ENCODE measurements around the gene DAB1. TPM values are rescaled to one million over a fixed set of nuclear protein-coding genes. Genes with fewer than 3 reads are reported as not detected.
A peak's percentile ranks its signal among the peaks of the same experiment; 100 is the strongest.

The DAB1 gene
- total RNA-seq, 6 donors from 2014 or later: 0.15 to 0.20 TPM; not detected in 4

DNA sequence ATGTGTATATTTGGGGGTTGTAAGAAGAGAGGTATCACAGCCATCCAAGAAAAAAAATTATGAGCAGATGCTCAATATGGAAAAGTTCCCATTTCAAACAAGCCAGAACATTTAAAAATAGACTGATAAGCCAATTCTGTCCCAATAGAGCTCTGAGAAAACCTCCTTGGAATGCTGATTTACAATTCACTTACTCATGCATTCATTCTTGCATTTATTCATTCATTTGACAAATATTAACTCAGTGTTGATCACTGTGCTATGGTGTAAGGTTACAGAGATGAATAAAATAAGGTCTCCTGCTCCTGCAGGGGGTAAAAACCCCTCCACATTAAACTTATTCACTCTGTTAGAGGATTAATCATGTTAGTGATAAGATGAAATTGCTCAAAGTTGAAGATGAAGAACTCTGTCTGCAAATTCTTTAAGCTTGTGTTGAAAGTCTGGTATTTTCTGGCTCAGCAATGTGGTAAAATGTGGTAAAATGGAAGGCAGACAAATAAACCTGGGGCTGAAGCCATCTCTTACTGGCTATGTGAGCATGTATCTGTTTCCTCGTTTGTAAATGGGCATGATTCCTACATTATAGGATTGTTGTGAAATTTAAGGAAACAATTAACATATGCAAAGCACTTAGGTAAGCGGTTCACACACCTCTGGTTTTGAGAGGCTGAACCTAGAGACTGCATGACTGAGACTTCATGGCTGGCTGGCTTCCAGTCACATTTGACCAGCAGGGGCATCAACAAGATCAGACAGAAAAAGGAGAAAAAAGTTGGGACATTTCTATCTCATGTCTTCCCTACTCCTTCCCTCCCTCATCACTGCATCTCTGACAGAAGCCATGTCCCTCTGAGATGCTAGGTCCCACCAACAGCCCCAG, 45.0 kb upstream of the DAB1 start:
- peak in 1 of 2 donors; percentile 52 for ATAC-seq (ENCODE audit: low FRiP score in 2 of 2)
- 68 to 69% methylated on average over 2 of the region's 2 CpGs for WGBS, 2 donors

DNA sequence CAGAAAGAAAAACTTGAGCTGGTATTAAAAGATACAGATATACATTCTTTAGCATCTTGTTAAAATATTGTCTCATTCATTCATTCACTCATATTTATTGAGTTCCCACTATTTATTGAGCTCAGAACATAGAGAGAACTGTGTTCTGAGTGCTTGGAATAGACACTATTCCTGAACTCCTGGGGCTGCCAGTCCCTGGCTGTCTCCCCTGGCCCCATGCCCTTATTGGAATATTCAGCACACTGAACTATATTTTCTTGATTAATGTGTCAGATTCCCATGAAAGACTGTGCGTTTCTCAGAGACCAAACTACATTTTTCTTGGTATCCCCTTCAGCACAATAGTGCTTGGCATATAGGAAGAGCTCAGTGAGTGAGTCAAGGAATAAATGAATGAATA, 44.0 kb upstream of the DAB1 start:
- H3K9me3 ChIP-seq: no peaks in the 10 kb centered on the region
- no peak overlapping the region for H3K4me3 ChIP-seq
- no peak overlapping the region for H3K27ac ChIP-seq
- H3K27me3 ChIP-seq: no peaks in the 10 kb centered on the region
- no peaks in the 10 kb centered on the region for H3K4me1 ChIP-seq
- no peak for DNase-seq
- no peak for TF ChIP-seq POLR2AphosphoS5 (IDR thresholded peaks at IDR 0.05)
- no peak for TF ChIP-seq POLR2A (IDR thresholded peaks at IDR 0.05)
- no peak for TF ChIP-seq EP300 (IDR thresholded peaks at IDR 0.05)
- TF ChIP-seq, protein P1, sequence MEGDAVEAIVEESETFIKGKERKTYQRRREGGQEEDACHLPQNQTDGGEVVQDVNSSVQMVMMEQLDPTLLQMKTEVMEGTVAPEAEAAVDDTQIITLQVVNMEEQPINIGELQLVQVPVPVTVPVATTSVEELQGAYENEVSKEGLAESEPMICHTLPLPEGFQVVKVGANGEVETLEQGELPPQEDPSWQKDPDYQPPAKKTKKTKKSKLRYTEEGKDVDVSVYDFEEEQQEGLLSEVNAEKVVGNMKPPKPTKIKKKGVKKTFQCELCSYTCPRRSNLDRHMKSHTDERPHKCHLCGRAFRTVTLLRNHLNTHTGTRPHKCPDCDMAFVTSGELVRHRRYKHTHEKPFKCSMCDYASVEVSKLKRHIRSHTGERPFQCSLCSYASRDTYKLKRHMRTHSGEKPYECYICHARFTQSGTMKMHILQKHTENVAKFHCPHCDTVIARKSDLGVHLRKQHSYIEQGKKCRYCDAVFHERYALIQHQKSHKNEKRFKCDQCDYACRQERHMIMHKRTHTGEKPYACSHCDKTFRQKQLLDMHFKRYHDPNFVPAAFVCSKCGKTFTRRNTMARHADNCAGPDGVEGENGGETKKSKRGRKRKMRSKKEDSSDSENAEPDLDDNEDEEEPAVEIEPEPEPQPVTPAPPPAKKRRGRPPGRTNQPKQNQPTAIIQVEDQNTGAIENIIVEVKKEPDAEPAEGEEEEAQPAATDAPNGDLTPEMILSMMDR (IDR thresholded peaks at IDR 0.05): no peak
- ATAC-seq (ENCODE audit: low FRiP score in 2 of 2): no peak
- H3K36me3 ChIP-seq: no peaks in the 10 kb centered on the region
- 68 to 80% methylated on average over 1 of the region's 1 CpG for WGBS, 2 donors

More for the DNA sequence above, 45.0 kb upstream of the DAB1 start:
- Histone ChIP-seq H3K36me3 (no peaks in the 10 kb centered on the region), H3K4me1 (no peaks in the 10 kb centered on the region), H3K27me3 (no peaks in the 10 kb centered on the region), H3K9me3 (no peaks in the 10 kb centered on the region), H3K4me3 (no peak overlapping the region), H3K27ac (no peak overlapping the region)
- TF ChIP-seq, protein P1 (IDR thresholded peaks at IDR 0.05): no peak
- TF ChIP-seq POLR2A (IDR thresholded peaks at IDR 0.05) (no peak), EP300 (IDR thresholded peaks at IDR 0.05) (no peak), POLR2AphosphoS5 (IDR thresholded peaks at IDR 0.05) (no peak)
- no peak for DNase-seq

DNA sequence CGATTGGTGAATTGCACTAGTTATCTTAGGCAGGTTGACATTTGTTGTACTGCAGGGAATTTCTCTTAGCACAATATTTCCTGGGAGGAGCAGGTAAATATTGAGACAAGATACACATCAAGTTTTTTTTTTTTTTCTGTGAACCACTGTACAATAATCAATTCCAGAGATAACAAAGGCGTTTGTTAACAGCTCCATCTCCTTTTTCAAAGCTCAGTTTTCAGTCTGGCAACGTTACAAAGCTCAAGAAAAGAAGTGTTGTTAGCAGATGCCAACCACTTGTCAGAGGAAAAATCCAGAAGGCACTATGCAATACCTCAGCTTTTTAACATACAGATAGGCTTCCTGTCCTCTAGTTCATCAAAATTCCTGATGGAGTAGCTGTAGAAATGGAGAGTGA, 40.9 kb upstream of the DAB1 start:
- TF ChIP-seq, protein P1 (IDR thresholded peaks at IDR 0.05): no peak
- TF ChIP-seq POLR2AphosphoS5 (IDR thresholded peaks at IDR 0.05): no peak
- no peak for TF ChIP-seq POLR2A (IDR thresholded peaks at IDR 0.05)
- TF ChIP-seq EP300 (IDR thresholded peaks at IDR 0.05): no peak
- DNase-seq: no peak
- ATAC-seq (ENCODE audit: low FRiP score in 2 of 2): no peak
- Histone ChIP-seq H3K4me3 (no peak overlapping the region), H3K9me3 (no peaks in the 10 kb centered on the region), H3K27me3 (no peaks in the 10 kb centered on the region), H3K4me1 (no peaks in the 10 kb centered on the region), H3K27ac (no peak overlapping the region), H3K36me3 (no peaks in the 10 kb centered on the region)
- WGBS, 2 donors: 17 to 22% methylated on average over 3 of the region's 3 CpGs

DNA sequence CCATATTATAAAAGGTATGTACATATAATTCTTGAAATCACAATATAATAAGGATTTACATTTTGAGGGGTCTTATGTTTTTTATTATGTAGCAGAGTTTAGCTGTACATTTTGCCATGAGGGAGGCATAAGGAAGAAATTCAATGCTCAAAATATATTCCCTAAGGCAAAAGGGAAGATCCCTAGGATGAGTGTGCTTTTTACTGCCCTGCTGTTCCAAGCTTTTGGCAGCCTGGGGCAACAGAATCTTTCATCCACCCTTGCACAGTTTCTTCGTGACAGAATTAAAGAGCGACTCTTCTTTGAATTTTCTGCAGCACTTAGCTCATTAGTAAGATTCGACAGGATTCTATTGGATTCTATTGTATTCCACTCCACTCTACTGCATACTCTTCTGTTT, 39.5 kb upstream of the DAB1 start:
- no peak for DNase-seq
- no peak overlapping the region for H3K27ac ChIP-seq
- no peak overlapping the region for H3K4me3 ChIP-seq
- 61 to 98% methylated on average over 3 of the region's 3 CpGs for WGBS, 2 donors
- ATAC-seq (ENCODE audit: low FRiP score in 2 of 2): no peak
- TF ChIP-seq POLR2A (IDR thresholded peaks at IDR 0.05) (no peak), POLR2AphosphoS5 (IDR thresholded peaks at IDR 0.05) (no peak), EP300 (IDR thresholded peaks at IDR 0.05) (no peak)
- TF ChIP-seq, protein P1 (IDR thresholded peaks at IDR 0.05): no peak
- H3K36me3 ChIP-seq: no peaks in the 10 kb centered on the region
- H3K27me3 ChIP-seq: no peaks in the 10 kb centered on the region
- H3K4me1 ChIP-seq: no peaks in the 10 kb centered on the region
- H3K9me3 ChIP-seq: no peaks in the 10 kb centered on the region

DNA sequence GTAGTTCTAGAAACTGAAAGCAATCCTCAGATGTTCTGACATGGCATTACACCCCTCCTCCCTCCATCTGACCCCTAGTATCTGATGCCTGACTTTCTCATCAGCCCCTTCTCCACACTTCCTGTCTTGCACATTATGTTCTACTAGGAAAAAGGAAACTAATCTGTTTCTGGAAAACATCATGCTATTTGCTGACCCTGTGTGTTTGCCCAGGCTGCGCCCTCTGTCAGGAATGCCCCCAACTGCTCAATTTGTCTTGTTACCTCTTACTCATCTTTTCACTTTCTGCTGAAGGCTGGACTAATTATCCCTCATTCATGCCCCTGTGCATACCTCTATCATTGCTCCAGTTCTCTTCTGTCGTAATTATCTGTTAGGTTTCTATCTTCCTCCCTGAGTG, 37.5 kb upstream of the DAB1 start:
- Histone ChIP-seq H3K27ac (no peak overlapping the region), H3K27me3 (no peaks in the 10 kb centered on the region), H3K9me3 (no peaks in the 10 kb centered on the region), H3K4me1 (no peaks in the 10 kb centered on the region), H3K36me3 (no peaks in the 10 kb centered on the region), H3K4me3 (no peak overlapping the region)
- DNase-seq: no peak
- ATAC-seq (ENCODE audit: low FRiP score in 2 of 2): no peak
- WGBS, 2 donors: 78 to 84% methylated on average over 2 of the region's 2 CpGs
- TF ChIP-seq POLR2AphosphoS5 (IDR thresholded peaks at IDR 0.05) (no peak), EP300 (IDR thresholded peaks at IDR 0.05) (no peak), POLR2A (IDR thresholded peaks at IDR 0.05) (no peak)
- TF ChIP-seq, protein P1 (IDR thresholded peaks at IDR 0.05): no peak

Measured in upper lobe of left lung (tissue), 6 donors.